Vagina (tissue), 2 donors: ENCODE results near the gene COL8A2. TPM values are rescaled to one million over a fixed set of nuclear protein-coding genes. Genes with fewer than 3 reads are reported as not detected.

Experiments used
- DNase-seq, 2 donors: peaks; one replicate each; pipeline ENCODE4 v3.0.0-alpha.2; 2017; ENCODE audit errors: extremely low spot score in 2 of 2
- H3K27ac ChIP-seq: fragments of 200-600 bp; sonication (generic); one replicate; pipeline ENCODE4 v1.5.1; 2019
- H3K27me3 ChIP-seq: fragments of 200-600 bp; sonication (generic); one replicate; pipeline ENCODE4 v1.5.1; 2019
- H3K36me3 ChIP-seq, 2 donors: fragments of 200-600 bp; sonication (generic); one replicate each; pipeline ENCODE4 v1.5.1; 2017 to 2019
- H3K4me1 ChIP-seq: fragments of 200-600 bp; sonication (generic); one replicate; pipeline ENCODE4 v1.5.1; 2019
- H3K4me3 ChIP-seq, 2 donors: fragments of 200-600 bp; sonication (generic); 1 replicate in 1 of 2; 2 replicates in 1 of 2; pipeline ENCODE4 v1.5.1; 2016 to 2019
- H3K9me3 ChIP-seq: fragments of 200-600 bp; sonication (generic); one replicate; pipeline ENCODE4 v1.5.1; 2019
- CTCF ChIP-seq, 3 experiments: fragments of 450-650 bp in 2 of 3; fragments of 200-600 bp in 1 of 3; sonication (generic) in 1 of 3; IDR thresholded peaks; one replicate each; pipeline ENCODE4 v1.5.1; 2017 to 2019; ENCODE audit warnings: antibody characterized with exemption in 3 of 3, mild to moderate bottlenecking in 2 of 3, moderate library complexity in 2 of 3
- POLR2A ChIP-seq, 2 donors: fragments of 450-650 bp; IDR thresholded peaks; one replicate each; pipeline ENCODE4 v1.6.1; 2017; ENCODE audit warnings: antibody characterized with exemption in 2 of 2, mild to moderate bottlenecking in 2 of 2, moderate library complexity in 2 of 2
- POLR2AphosphoS5 ChIP-seq, 2 donors: sonication (generic); formaldehyde crosslinking; IDR thresholded peaks; one replicate each; pipeline ENCODE4 v1.9.0; 2017; ENCODE audit warnings: antibody characterized with exemption in 2 of 2, mild to moderate bottlenecking in 2 of 2, low read depth in 1 of 2; ENCODE audit not compliant: insufficient read depth in 1 of 2
- intact Hi-C: fragments of 100-400 bp; cut with DNase I; formaldehyde crosslinking; loops from one replicate; pipeline ENCODE4 v1.15.1; 2023
- total RNA-seq: library from RNA; depleted of rRNA; stranded (reverse); fragments of >200 nt; gene quantifications from one replicate; pipeline ENCODE4 v1.2.3, GENCODE V29; 2016

COL8A2 gene
- total RNA-seq, 1 donor from 2014 or later: 6.4 TPM

- Histone ChIP-seq H3K36me3 (no peaks in the 10 kb centered on the region), H3K9me3 (no peaks in the 10 kb centered on the region), H3K27me3 (no peaks in the 10 kb centered on the region), H3K27ac (peak overlapping the region; percentile 100), H3K4me1 (peaks cover 65% of the 10 kb centered on the region), H3K4me3 (no peak overlapping the region)
- TF ChIP-seq CTCF (IDR thresholded peaks at IDR 0.05): no peak
- TF ChIP-seq POLR2A (IDR thresholded peaks at IDR 0.05): no peak
- TF ChIP-seq POLR2AphosphoS5 (IDR thresholded peaks at IDR 0.05; ENCODE audit: insufficient read depth in 1 of 2, low read depth in 1 of 2): no peak
- intact Hi-C loops: loop anchor here (5.0 to 10.0 kb wide), 4 partner anchors 33 to 230 kb away; partner anchors contain the start of genes STK40 and THRAP3
- no peak for DNase-seq
Measured at GRCh38 chr1:36154335-36154734, 29.3 kb upstream of the COL8A2 start.

- Histone ChIP-seq H3K27me3 (no peaks in the 10 kb centered on the region), H3K36me3 (no peaks in the 10 kb centered on the region), H3K27ac (peak overlapping the region; percentile 99), H3K4me3 (no peak overlapping the region), H3K9me3 (no peaks in the 10 kb centered on the region), H3K4me1 (peaks cover 61% of the 10 kb centered on the region)
- TF ChIP-seq POLR2A (IDR thresholded peaks at IDR 0.05) (no peak), POLR2AphosphoS5 (IDR thresholded peaks at IDR 0.05; ENCODE audit: insufficient read depth in 1 of 2, low read depth in 1 of 2) (no peak), CTCF (IDR thresholded peaks at IDR 0.05) (no peak)
- intact Hi-C loops: loop anchor here (5.0 to 10.0 kb wide), 4 partner anchors 34 to 231 kb away; partner anchors contain the start of genes STK40 and THRAP3
- DNase-seq: no peak
Measured at GRCh38 chr1:36153476-36153875, 28.5 kb upstream of the COL8A2 start.

GRCh38 chr1:36151845-36152203 is 26.8 kb upstream of the COL8A2 start:
- Histone ChIP-seq H3K4me1 (peaks cover 59% of the 10 kb centered on the region), H3K27me3 (no peaks in the 10 kb centered on the region), H3K4me3 (peak overlapping the region in 1 of 2 donors; percentile 14), H3K36me3 (no peaks in the 10 kb centered on the region), H3K9me3 (no peaks in the 10 kb centered on the region), H3K27ac (peak overlapping the region; percentile 99)
- no peak for DNase-seq
- no peak for TF ChIP-seq CTCF (IDR thresholded peaks at IDR 0.05)
- TF ChIP-seq POLR2A (IDR thresholded peaks at IDR 0.05): no peak
- TF ChIP-seq POLR2AphosphoS5 (IDR thresholded peaks at IDR 0.05; ENCODE audit: insufficient read depth in 1 of 2, low read depth in 1 of 2): no peak
- intact Hi-C loops: loop anchor here (5.0 to 10.0 kb wide), 4 partner anchors 35 to 233 kb away; partner anchors contain the start of genes STK40 and THRAP3

- no peak for DNase-seq
- Histone ChIP-seq H3K36me3 (no peaks in the 10 kb centered on the region), H3K4me1 (peaks cover 59% of the 10 kb centered on the region), H3K9me3 (no peaks in the 10 kb centered on the region), H3K4me3 (peak overlapping the region in 1 of 2 donors; percentile 14), H3K27me3 (no peaks in the 10 kb centered on the region), H3K27ac (peak overlapping the region; percentile 99)
- TF ChIP-seq CTCF (IDR thresholded peaks at IDR 0.05): no peak
- TF ChIP-seq POLR2AphosphoS5 (IDR thresholded peaks at IDR 0.05; ENCODE audit: insufficient read depth in 1 of 2, low read depth in 1 of 2): no peak
- no peak for TF ChIP-seq POLR2A (IDR thresholded peaks at IDR 0.05)
- intact Hi-C loops: loop anchor here (5.0 to 10.0 kb wide), 4 partner anchors 36 to 234 kb away; partner anchors contain the start of genes STK40 and THRAP3
Measured at GRCh38 chr1:36151134-36151844, 26.3 kb upstream of the COL8A2 start.
